Measurements from ENCODE around the gene TMEM238L.
"Not testable (repeated sequence)": the region's sequence is repeated elsewhere in the genome, so short reads cannot be mapped to it uniquely, and the experiment has no call there.

TMEM238L gene

GRCh38 chr17:10803830-10804475 lies at the start of gene TMEM238L:
TMEM238L (minus strand) TSS chr17:10804099; CDS start chr17:10803963, 136 bp downstream.
- H3K4me3 ChIP-seq (ENCODE audit: low read depth, low read length): no peak within 1 kb of the TSS
- TF ChIP-seq CTCF (IDR thresholded peaks at IDR 0.05; ENCODE audit: low read depth, low read length): no peak

- H3K4me3 ChIP-seq (ENCODE audit: low read depth, low read length): not testable (repeated sequence)
Measured at GRCh38 chr17:10846636-10847035, 42.7 kb upstream of the TMEM238L start.

GRCh38 chr17:10845388-10845751 lies 41.5 kb upstream of the TMEM238L start:
- TF ChIP-seq CTCF (IDR thresholded peaks at IDR 0.05; ENCODE audit: low read depth, low read length): no peak
- no peak overlapping the region for H3K4me3 ChIP-seq (ENCODE audit: low read depth, low read length)

- H3K4me3 ChIP-seq (ENCODE audit: low read depth, low read length): peak overlapping the region; percentile 43
- TF ChIP-seq CTCF (IDR thresholded peaks at IDR 0.05; ENCODE audit: low read depth, low read length): peak; percentile 83
Measured at GRCh38 chr17:10844621-10845387, 40.9 kb upstream of the TMEM238L start.

- TF ChIP-seq CTCF (IDR thresholded peaks at IDR 0.05; ENCODE audit: low read depth, low read length): no peak
- no peak overlapping the region for H3K4me3 ChIP-seq (ENCODE audit: low read depth, low read length)
Measured at GRCh38 chr17:10843811-10844210, 39.9 kb upstream of the TMEM238L start.

- no peak overlapping the region for H3K4me3 ChIP-seq (ENCODE audit: low read depth, low read length)
- TF ChIP-seq CTCF (IDR thresholded peaks at IDR 0.05; ENCODE audit: low read depth, low read length): no peak
Measured at GRCh38 chr17:10842658-10843057, 38.8 kb upstream of the TMEM238L start.

- no peak overlapping the region for H3K4me3 ChIP-seq (ENCODE audit: low read depth, low read length)
- no peak for TF ChIP-seq CTCF (IDR thresholded peaks at IDR 0.05; ENCODE audit: low read depth, low read length)
Measured at GRCh38 chr17:10838682-10839081, 34.8 kb upstream of the TMEM238L start.

All from WI38 (cell line).